ENCODE measurements around the gene CACNB2. TPM values are rescaled to one million over a fixed set of nuclear protein-coding genes. Genes with fewer than 3 reads are reported as not detected.

Gene CACNB2
- polyA plus RNA-seq, 3 donors = 2.7 to 8.4 (median 3.1) TPM

- DNase-seq (ENCODE audit: extremely low read depth in 1 of 11, low read depth in 9 of 11, low spot score in 4 of 11) = no peak
Measured at GRCh38 chr10:18352175-18352574, 212.0 kb downstream of the CACNB2 start.

GRCh38 chr10:18359812-18360211 is 219.6 kb downstream of the CACNB2 start:
- DNase-seq (ENCODE audit: extremely low read depth in 1 of 11, low read depth in 9 of 11, low spot score in 4 of 11) = no peak

DNA sequence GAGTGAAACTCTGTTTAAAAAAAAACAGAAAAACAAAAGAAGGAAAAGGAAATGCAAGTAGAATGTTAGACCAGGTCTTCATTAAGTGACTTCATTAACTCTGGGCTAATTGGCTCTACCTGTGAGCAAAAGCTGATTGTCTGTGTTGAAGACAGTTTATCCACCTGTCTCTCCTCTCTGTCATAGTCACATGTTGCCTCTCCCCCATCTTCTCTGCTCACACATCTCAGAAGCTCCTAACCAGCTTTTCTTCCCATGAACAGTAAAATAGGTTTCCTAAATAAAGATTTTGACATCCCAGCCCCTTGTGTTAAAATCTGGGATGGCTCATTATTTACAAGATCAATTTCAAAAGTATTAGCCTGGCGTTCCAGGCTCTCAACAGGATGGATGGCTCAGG is 222.7 kb downstream of the CACNB2 start:
- no peak for DNase-seq (ENCODE audit: extremely low read depth in 1 of 11, low read depth in 9 of 11, low spot score in 4 of 11)

DNA sequence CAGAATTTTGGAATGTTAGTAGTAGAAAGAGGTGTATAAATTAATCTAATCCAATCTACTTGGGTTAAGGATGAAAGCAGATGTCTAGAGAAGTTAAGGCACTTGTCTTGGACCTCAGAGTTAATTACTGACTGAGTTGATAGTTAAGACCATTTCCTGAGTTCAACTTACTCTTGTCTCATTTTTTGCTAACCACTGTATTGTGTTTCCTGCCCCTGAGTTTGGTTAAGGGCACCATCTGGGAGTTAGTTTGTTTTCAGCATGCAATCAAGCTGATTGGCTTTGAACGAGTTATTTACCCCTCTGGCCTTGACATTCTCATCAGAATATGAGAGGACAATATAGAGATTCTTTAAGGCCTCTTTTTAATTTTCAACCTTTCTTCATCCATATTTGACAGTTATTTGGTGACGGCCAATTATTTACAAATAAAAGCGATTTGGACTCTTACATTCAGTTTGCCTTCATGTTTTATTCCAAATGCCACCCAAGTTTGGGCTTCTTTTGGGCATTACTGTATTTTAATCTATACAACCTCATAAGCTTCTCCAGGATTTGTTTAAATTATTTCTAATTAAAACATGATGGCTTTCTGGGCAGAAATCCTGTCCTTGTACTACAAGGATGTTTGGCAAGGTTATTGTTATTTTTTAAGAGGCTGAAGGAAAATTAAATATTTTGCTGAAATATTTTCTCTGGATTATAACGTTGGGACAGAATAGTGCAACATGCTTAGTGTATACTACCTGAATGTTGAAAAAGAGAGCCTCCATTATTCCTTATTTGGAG is 225.0 kb downstream of the CACNB2 start:
- no peak for DNase-seq (ENCODE audit: extremely low read depth in 1 of 11, low read depth in 9 of 11, low spot score in 4 of 11)

DNA sequence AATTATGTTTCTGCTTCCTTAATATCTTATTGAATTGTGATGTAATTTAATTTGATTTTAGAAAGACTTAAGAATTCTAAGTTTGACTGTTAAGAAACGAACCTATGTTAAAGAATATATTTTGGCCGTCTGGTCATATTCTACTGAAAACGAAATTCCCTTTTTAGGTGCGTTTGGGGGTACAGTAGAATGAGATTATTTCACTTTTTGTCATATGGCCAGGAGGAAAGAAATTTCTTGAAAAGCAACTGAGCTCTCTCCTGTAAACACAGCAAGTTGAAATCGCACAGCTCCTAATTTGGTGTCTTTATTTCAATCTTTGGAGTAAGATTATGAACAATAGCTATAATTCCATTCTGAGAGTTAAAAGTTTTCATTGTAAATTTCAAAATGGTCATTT is 227.6 kb downstream of the CACNB2 start:
- no peak for DNase-seq (ENCODE audit: extremely low read depth in 1 of 11, low read depth in 9 of 11, low spot score in 4 of 11)

GRCh38 chr10:18368273-18368672 is 228.0 kb downstream of the CACNB2 start:
- DNase-seq (ENCODE audit: extremely low read depth in 1 of 11, low read depth in 9 of 11, low spot score in 4 of 11) = no peak

- DNase-seq (ENCODE audit: extremely low read depth in 1 of 11, low read depth in 9 of 11, low spot score in 4 of 11) = no peak
Measured at GRCh38 chr10:18368682-18369081, 228.5 kb downstream of the CACNB2 start.

DNA sequence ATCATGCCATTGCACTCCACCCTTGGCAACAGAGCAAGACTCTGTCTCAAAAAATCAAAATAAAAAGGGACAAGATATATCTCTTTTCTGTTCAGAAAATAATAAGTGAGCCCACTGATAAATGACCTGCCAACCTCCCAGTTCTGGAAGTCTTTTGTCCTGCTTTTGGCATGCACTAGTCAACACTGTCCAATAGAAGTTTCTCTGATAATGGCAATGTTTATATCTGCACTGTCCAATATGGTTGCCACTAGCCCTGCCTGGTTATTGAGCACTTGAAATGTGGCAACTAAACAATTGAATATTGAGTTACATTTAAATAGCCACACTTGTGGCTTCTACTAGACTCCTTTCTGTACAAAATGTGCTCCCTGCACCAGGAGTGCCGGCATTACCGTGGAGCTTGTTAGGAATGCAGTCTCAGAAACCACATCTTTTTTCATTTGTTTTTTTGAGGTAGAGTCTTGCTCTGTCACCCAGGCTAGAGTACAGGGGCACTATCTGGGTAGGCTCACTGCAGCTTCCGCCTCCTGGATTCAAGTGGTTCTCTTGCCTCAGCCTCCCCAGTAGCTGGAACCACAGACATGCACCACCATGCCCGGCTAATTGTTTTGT is 229.7 kb downstream of the CACNB2 start:
- DNase-seq (ENCODE audit: extremely low read depth in 1 of 11, low read depth in 9 of 11, low spot score in 4 of 11) = no peak

- no peak for DNase-seq (ENCODE audit: extremely low read depth in 1 of 11, low read depth in 9 of 11, low spot score in 4 of 11)
Measured at GRCh38 chr10:18376650-18377049, 236.4 kb downstream of the CACNB2 start.

DNA sequence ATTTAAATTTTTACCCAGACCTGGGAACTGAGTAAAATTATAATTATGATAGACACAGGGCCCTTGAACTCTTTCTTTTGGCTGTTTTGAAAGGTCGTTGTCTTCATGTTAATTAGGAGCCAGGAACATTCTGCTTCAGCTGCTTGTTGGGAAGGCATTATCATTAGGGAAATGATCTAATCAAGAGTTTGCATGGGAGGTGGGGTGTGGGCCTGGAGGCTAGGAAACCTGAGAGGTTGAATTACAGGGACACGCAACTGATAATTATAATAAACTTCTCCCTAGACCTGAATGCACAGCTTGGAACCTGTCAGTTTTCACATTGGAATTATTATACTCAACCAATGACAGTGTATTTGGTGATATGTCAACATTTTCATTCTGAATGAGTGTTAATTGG is 237.7 kb downstream of the CACNB2 start:
- no peak for DNase-seq (ENCODE audit: extremely low read depth in 1 of 11, low read depth in 9 of 11, low spot score in 4 of 11)

DNA sequence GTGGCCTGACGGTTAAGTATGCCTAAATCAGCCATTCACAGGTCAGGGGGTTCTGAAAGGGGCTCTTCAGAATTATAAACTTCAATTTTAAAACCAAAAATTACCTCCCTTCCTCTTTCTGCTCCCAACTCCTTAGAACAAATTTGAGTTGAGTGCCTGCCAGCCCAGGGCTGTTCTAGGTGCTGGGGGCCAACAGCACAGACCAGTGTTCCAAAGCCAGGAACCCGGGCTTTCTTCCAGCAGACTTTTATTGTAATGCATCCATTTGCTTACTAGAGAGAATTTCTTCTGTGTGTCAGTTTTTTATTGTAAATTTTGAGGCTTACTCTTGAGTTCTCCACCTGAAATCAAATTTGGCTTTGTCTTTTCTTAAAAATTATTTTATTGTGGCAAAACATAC is 238.5 kb downstream of the CACNB2 start:
- no peak for DNase-seq (ENCODE audit: extremely low read depth in 1 of 11, low read depth in 9 of 11, low spot score in 4 of 11)

- no peak for DNase-seq (ENCODE audit: extremely low read depth in 1 of 11, low read depth in 9 of 11, low spot score in 4 of 11)
Measured at GRCh38 chr10:18381679-18382078, 241.5 kb downstream of the CACNB2 start.

DNA sequence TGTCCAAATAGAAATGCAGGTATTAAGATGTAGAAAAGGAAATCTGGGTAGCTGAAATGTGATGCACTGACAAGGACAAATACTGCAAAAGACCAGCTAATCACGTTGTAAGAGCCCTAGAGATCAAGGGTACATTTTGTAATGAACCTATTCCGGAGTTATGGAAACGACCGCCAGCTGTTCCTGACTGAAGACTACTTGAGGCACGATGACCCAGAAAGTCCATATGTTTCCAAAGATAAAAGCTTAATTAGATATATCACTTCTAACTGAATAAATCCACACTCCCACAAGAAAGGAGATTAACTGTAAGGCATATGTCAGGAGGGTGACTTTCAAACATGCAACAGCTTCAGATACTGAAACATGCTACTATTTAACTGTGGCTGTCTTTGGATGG is 257.7 kb downstream of the CACNB2 start:
- no peak for DNase-seq (ENCODE audit: extremely low read depth in 1 of 11, low read depth in 9 of 11, low spot score in 4 of 11)

DNA sequence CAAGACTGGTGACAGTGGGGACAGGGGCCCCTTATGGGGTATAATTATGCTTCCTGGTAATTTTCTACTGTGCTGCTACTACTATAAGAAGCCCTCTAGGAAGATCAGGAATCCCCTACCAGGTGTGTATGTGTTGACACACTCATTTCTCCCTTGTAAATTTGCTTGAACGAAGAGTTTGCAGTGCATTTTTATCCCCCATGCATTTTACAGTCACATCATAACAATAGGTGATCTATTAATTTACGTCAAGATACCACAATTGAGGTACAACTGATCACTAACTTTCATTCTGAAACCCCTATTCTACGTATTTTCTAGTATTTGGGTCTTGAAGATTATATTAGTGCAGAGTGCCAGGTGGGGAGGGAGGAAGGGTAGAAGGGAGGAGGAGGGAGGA is 258.9 kb downstream of the CACNB2 start:
- DNase-seq (ENCODE audit: extremely low read depth in 1 of 11, low read depth in 9 of 11, low spot score in 4 of 11) = no peak

DNA sequence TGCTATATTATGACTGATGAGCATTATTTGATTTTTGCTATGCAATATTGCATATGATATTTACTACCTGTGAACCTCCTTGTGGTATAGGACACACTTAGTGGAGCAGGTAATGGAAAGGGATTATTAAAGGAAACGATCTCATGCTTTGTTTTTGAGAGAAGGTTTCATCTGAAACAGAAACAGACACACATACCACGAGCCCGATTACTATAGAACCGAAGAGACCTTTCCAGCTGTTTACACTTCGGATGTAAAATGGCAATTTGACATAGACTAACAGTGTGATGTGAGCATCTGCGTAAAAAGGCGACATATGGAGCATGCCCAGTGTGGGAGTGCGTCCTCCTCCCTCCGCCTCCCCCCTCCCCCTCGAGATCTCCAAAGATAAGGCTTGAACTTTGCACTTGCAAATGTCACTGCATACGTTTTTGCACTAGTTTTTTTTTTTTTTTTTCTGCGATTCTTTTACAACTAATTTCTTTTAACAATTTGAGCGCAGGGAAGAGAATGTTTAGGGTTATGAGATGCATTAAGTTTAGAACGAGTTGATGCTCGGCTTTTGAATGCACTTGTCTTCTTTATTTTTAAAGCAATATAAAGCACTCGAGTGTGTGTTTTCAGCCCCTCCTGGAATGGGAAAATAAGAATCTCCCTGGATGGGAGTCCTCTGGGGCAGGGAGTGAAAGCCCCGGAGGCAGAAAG is 260.1 kb downstream of the CACNB2 start:
- peak in 5 of 11 donors; percentile 15 to 47 (median 31) for DNase-seq (ENCODE audit: extremely low read depth in 1 of 11, low read depth in 9 of 11, low spot score in 4 of 11)

DNA sequence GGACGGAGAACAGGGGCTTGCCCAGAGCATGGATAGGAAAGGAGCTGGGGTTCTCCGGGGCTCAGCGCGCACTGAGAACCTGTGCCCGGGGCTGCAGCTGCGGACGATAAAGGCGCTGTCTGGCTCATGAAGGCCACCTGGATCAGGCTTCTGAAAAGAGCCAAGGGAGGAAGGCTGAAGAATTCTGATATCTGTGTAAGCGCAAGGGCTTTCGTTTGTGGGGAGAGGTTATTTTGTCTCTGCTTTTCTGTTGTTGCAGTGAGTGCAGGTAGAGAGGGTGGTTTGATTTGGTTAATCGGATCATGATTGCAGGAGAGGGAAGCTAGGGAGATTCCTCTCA is 260.7 kb downstream of the CACNB2 start:
- peak in 1 of 11 donors; percentile 20 for DNase-seq (ENCODE audit: extremely low read depth in 1 of 11, low read depth in 9 of 11, low spot score in 4 of 11)

GRCh38 chr10:18401416-18402195 is 261.4 kb downstream of the CACNB2 start:
- DNase-seq (ENCODE audit: extremely low read depth in 1 of 11, low read depth in 9 of 11, low spot score in 4 of 11) = no peak

GRCh38 chr10:18402853-18403252 is 262.6 kb downstream of the CACNB2 start:
- DNase-seq (ENCODE audit: extremely low read depth in 1 of 11, low read depth in 9 of 11, low spot score in 4 of 11) = no peak

DNA sequence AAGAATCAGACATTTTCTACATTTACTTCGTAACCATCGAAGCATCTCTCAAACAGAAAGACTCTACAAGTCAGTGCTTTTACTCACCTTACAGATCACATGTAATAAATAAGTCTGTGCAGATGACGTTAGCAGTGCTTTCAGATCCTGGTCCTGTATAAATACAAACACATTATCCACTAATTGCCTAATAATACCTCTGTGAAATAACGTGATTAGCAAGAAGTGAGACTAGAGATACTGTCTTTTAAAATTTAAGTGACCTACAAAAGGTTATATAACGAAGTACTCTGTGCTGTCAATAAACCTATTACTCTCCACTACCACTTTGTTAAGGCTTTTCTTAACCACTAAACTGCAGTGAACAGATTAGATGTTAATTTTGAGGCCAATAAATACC is 264.3 kb downstream of the CACNB2 start:
- DNase-seq (ENCODE audit: extremely low read depth in 1 of 11, low read depth in 9 of 11, low spot score in 4 of 11) = no peak

GRCh38 chr10:18406136-18406535 is 265.9 kb downstream of the CACNB2 start:
- DNase-seq (ENCODE audit: extremely low read depth in 1 of 11, low read depth in 9 of 11, low spot score in 4 of 11) = no peak

Measured in renal cortex interstitium (tissue), 11 donors.